ENCODE measurements around the gene PTPRE.

GRCh38 chr10:127933271-127933670 lies 26.4 kb downstream of the PTPRE start:
- no peak for TF ChIP-seq OSR1 (CRISPR knock-in tag; IDR thresholded peaks at IDR 0.05)
- TF ChIP-seq GLIS3 (CRISPR knock-in tag; IDR thresholded peaks at IDR 0.05) = no peak
- TF ChIP-seq CREB5 (CRISPR knock-in tag; IDR thresholded peaks at IDR 0.05; ENCODE audit: low read depth) = no peak
- no peak for TF ChIP-seq RARB (CRISPR knock-in tag; IDR thresholded peaks at IDR 0.05)

All from SK-N-SH treated with all-trans-retinoic acid at 6 μM for 48 hours (cell line).